GM21717 (cell line): ENCODE results near the gene MARF1.
"Not testable (repeated sequence)": the region's sequence is repeated elsewhere in the genome, so short reads cannot be mapped to it uniquely, and the experiment has no call there.

Experiments
- ATAC-seq: cut with Tn5 transposase; IDR thresholded peaks from one replicate; pipeline ENCODE4 v1.9.1; 2021; ENCODE audit warnings: mild to moderate bottlenecking, moderate library complexity; ENCODE audit not compliant: unreplicated experiment

The MARF1 gene, protein sequence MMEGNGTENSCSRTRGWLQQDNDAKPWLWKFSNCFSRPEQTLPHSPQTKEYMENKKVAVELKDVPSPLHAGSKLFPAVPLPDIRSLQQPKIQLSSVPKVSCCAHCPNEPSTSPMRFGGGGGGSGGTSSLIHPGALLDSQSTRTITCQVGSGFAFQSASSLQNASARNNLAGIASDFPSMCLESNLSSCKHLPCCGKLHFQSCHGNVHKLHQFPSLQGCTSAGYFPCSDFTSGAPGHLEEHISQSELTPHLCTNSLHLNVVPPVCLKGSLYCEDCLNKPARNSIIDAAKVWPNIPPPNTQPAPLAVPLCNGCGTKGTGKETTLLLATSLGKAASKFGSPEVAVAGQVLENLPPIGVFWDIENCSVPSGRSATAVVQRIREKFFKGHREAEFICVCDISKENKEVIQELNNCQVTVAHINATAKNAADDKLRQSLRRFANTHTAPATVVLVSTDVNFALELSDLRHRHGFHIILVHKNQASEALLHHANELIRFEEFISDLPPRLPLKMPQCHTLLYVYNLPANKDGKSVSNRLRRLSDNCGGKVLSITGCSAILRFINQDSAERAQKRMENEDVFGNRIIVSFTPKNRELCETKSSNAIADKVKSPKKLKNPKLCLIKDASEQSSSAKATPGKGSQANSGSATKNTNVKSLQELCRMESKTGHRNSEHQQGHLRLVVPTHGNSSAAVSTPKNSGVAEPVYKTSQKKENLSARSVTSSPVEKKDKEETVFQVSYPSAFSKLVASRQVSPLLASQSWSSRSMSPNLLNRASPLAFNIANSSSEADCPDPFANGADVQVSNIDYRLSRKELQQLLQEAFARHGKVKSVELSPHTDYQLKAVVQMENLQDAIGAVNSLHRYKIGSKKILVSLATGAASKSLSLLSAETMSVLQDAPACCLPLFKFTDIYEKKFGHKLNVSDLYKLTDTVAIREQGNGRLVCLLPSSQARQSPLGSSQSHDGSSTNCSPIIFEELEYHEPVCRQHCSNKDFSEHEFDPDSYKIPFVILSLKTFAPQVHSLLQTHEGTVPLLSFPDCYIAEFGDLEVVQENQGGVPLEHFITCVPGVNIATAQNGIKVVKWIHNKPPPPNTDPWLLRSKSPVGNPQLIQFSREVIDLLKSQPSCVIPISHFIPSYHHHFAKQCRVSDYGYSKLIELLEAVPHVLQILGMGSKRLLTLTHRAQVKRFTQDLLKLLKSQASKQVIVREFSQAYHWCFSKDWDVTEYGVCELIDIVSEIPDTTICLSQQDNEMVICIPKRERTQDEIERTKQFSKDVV (N-terminal part only)

DNA sequence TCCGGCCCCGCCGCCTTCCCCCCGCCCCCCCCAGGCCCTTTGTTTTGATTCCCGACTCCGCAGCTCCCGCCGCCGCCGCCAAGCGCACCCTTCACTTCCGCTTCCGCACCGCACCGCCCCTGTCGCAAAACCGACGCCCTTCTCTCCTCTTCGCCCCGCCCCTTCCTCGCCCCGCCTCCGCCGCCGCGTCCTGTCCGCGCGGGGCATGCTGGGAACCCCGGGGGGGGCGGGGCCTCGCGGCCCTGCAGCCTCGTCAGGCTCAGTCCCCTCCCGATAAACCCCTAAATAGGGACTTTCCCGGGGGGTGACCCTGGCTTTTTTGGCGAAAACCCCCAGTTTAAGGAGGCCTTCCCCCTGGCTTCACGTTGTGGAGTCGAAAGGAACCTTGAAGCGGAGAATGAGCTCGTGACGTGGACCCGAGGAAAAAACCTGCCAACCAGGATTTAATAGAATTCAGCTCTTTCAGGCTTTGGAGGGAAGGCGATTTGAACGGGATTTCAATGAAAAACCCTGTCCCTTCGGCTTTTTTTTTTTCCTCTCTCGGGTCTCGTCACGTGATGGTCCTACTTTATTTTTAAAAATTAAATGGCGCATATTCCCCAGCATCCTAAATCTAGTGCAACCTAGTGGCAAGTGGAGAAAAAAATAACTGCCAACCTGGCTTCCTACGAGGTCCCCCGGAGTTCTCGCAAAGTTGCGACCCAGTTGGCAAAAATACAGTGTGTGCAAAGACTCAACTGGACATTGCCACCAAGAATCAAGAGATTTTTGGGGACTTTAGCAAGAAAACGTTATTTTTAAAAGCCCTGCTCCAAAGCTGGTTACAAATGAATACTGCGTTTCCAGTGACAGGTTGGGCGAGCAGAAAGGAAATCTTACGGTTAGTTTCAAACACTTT is at the start of gene MARF1:
MARF1 (minus strand) TSS at position 107 of the 898 bp plus-strand sequence. CDS start 3,921 bp downstream, outside the sequence.
- peak; percentile 35 for ATAC-seq

DNA sequence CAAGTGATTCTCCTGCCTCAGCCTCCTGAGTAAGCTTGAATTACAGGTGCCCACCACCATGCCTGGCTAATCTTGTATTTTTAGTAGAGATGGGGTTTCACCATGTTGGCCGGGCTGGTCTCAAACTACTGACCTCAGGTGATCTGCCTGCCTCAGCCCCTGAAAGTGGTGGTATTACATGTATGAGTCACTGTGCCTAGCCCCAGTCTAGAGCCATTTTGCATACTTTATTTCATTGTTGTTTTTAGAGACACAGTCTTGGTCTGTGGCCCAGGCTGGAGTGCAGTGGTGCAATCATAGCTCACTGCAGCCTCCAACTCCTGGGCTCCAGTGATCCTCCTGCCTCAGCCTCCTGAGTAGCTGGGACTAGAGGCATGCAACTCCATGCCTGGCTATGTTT is 49.6 kb upstream of the MARF1 start:
- not testable (repeated sequence) for ATAC-seq

DNA sequence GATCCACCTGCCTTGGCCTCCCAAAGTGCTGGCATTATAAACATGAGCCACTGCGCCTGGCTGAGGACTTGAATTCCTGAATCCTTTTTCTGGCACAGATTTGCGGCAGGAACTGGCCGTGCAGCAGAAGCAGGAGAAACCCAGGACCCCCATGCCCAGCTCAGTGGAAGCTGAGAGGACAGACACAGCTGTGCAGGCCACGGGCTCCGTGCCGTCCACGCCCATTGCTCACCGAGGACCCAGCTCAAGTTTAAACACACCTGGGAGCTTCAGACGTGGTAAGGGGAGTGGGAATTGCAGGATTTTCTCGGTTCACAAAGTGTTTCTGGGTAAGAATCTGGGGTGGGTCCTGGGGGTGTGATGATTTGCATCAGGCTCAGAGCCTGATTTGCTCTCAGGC is 48.1 kb upstream of the MARF1 start:
- ATAC-seq: no peak

DNA sequence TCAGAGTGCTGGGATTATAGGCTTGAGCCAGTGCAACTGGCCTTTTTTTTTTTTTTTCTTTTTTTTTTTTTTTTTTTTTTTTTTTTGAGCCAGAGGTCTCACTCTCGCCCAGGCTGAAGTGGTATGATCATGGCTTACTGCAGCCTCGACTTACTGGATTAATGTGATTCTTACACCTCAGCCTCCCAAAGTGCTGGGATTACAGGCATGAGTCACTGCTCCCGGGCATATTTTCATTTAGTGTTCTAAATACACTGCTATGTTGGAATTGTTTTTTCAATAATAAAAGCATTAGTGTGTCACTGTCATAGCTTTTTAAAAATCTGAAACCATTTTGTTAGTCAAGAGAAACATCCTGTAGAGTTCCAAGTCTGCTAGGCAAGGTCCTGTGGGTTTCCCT is 47.3 kb upstream of the MARF1 start:
- no peak for ATAC-seq

DNA sequence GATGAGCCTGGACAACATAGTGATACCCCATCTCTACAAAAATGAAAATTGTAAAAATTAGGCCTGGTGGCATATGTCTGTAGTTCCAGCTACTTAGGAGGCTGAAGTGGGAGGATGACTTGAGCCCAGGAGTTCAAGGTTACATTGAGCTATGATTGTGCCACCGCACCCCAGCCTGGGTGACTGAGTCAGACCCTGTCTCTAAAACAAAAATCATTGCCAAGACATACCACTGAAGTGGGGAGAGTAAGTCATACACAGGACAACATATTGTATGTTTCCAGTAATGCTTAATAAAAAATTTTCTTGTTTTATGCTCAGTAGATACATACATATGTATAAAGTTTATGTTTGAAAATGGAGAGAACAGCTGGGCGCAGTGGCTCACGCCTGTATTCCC is 46.3 kb upstream of the MARF1 start:
- ATAC-seq: no peak

DNA sequence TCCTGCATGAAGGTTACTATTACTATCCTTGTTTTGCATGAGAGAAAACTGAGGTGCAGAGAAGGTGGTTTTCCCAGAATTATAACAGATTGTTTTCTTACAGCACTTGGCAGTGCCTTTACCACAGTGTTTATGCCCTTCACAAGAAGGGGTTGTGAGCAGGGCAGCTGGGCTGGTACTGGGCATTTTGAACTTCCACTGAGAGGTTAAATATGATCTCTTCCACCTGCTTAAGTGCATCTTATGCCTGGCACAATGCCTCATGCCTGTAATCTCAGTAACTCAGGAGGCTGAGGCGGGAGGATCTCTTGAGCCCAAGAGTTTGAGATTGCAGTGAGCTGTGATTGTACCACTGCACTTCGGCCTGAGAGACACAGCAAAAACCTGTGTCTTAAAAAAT is 43.3 kb upstream of the MARF1 start:
- ATAC-seq: no peak

DNA sequence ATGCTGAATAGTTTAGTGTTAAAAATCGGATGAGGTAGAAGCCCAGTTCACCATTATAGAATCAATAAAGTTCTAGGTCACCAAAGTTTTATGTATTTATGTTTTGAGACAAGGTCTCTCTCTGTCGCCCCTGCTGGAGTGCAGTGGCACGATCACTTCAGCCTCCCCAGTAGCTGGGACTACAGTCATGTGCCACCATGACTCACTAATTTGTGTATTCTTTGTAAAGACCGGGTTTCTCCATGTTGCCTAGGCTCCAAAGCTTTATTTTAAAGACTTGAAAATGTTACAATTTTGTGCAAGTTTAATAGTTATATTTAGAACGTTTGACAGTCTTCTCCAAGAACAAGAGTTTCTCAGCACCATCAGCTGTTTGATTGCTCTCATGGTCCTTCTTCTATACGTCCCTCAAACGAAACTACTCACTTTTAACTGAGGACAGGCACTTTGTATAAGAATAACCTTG is 39.2 kb upstream of the MARF1 start:
- no peak for ATAC-seq

DNA sequence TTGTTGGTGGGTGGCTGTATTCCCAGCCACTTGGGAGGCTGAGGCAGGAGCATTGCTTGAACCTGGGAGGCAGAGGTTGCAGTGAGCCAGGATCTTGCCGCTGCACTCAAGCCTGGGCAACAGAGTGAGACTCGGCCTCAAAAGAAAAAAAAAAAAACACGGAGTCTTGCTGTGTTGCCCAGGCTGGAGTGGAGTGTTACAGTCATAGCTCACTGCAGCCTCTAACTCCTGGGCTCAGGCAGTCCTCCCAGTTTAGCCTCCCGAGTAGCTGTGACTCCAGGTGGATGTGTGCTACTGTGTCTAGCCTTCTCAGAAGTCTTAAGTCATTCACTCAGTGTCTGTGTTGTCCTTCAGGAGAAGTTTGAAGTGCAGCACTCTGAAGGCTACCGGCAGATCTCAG is 34.5 kb upstream of the MARF1 start:
- no peak for ATAC-seq

DNA sequence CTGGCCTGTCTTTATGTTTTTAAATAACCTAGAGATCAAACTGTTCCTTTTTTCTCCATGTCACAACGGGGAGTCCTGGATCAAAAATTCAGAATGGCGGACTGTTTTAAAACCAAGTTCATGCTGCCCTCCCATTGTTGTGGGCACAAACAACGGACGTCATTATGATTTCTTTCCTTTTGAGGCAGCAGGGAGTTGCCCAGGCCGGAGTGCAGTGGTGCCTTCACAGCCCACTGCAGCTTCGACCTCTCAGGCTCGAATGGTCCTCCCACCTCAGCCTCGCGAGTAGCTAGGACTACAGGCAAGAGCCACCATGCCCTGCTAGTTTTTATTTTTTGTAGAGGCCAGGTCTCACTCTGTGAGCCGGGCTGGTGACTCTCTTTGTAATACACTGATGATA is 33.6 kb upstream of the MARF1 start:
- no peak for ATAC-seq

DNA sequence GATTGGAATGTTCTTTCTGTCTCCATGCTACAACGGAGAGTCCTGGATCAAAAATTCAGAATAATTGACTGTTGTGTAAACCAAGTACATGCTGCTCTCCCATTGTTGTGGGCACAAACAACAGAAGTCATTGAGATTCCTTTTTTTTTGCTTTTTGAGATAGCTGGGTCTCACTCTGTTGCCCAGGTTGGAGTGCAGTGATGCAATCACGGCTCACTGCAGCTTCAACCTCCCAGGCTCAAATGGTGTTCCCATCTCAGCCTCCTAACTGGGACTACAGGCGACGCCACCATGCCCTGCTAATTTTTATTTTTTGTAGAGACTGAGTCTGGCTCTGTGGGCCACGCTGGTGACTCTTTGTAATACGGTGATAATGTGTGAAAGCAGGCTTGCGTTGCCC is 31.6 kb upstream of the MARF1 start:
- no peak for ATAC-seq

DNA sequence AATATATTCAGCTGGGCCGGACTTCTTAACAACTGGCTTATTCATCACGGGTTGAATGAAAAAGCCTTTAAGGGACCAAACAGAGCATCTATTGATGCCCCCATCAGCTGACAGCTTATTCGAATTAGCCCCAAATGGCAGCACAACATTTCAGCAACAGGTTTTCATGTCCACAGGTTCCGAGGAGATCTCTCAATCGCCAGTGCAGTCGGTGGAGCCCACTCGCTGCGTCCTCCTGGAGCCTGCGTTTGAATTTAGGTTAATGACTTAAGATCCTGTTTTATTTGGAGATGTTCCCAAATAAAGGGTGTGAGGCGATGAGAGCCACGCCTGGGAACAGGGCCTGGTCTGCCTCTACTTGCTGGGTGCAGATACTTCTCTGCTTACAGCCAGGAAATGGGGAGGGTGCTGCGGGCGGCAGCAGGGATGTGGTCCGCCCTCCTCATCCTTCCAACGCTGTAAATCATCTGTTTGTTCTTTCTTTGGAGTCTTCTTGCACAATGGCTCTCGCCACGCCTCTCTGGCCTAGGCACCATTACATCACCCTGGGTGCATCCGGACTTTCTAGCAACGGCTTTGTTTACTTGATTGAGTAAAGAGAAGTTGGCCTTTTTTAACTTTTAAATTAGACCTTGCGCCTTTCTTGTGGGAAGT is 29.7 kb upstream of the MARF1 start:
- ATAC-seq: no peak

DNA sequence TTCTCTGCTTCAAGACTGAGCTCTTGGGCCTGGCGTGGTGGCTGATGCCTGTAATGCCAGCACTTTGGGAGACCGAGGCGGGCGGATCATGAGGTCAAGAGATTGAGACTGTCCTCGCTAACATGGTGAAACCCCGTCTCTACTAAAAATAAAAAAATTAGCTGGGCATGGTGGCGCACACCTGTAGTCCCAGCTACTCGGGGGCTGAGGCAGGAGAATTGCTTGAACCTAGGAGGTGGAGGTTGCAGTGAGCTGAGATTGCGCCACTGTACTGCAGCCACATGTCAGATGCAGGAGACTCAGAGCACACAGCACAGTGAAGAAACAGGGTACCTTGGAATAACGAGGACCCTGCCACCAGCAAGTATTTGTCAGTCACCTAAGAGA is 29.2 kb upstream of the MARF1 start:
- ATAC-seq: not testable (repeated sequence)

DNA sequence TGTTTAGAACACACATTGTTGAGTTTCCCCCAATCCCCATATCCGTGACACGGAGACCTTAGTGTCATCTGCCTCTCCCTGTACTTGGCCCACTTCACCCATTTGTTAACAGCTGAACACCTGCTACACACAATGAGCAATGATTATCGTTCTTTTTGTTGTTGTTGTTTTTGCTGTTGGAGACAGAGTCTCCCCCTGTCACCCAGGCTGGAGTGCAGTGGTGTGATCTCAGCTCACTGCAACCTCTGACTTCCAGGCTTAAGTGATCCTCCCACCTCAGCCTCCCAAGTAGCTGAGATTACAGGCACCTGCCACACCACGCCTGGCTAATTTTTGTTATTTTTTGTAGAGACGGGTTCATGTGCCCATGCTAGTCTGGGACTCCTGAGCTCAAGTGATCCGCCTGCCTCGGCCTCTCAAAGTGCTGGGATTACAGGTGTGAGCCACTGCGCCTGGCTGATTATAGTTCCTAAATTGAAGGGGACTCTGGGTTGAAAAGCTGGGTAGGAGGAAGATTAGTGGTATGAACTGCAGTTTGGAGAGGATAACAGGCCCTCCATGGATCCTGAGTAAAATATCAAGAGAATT is 28.7 kb upstream of the MARF1 start:
- no peak for ATAC-seq

DNA sequence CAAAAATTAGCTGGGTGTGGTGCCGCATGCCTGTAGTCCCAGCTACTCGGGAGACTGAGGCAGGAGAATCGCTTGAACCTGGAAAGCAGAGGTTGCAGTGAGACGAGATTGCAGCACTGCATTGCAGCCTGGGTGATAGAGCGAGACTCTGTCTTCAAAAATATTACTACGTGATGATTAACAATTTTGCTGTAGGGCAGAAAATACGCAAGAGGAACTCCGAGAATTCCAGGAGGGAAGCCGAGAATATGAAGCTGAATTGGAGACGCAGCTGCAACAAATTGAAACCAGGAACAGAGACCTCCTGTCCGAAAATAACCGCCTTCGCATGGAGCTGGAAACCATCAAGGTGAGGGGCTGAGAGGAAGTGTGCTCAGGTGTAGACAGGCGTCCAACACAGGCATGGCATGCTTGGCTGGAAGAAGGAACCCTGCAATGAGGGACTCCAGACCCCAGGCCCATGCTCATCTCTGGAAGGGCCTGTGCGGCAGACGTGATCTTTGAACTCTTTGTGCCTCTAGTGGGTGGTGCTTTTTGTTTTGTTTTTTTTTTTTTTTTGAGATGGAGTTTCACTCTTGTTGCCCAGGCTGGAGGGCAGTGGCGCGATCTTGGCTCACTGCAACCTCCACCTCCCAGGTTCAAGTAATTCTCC is 24.3 kb upstream of the MARF1 start:
- ATAC-seq: no peak

DNA sequence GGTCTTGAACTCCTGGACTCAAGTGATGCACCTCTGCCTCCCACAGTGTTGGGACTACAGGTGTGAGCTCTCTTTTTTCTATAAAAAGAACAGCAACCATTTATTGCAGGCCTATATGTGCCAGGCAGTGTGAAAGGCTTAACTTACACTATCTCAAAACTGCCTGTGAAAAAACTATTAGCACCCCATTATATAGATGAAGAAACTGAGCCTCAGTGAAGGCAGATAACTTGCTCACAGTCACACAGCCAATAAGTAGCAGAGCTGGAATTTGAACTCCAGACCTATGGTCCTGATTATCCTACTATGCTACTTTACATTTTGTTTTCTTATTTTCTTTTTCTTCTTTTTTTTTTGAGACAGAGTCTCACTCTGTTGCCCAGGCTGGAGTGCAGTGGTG is 22.2 kb upstream of the MARF1 start:
- no peak for ATAC-seq

DNA sequence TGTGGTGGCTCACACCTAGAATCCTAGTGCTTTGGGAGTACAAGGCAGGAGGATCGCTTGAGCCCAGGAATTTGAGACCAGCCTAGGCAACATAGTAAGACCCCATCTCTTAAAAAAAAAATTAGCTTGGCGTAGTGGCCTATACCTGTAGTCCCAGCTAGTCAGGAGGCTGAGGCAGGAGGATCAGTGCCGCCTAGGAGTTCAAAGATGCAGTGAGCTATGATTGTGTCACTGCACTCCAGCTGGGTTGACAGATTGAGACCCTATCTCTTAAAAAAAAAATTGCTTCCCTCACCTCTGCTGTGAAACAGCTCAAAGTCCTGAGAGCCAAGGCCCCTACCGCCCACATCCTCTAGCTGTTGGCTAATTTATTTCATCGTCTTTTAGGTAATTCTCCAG is 17.2 kb upstream of the MARF1 start:
- ATAC-seq: no peak

DNA sequence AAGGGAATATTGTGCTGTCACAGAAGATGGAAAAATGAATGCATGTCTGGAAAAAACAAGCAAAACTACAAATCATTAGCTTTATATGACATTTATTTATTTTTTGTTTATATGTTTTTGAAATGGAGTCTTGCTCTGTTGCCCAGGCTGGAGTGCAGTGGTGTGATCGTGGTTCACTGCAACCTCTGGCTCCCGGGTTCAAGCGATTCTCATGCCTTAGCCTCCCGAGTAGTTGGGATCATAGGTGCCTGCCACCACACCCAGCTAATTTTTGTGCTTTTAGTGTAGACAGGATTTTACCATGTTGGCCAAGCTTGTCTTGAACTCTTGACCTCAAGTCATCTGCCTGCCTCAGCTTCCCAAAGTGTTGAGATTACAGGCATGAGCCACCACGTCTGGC is 15.6 kb upstream of the MARF1 start:
- no peak for ATAC-seq

DNA sequence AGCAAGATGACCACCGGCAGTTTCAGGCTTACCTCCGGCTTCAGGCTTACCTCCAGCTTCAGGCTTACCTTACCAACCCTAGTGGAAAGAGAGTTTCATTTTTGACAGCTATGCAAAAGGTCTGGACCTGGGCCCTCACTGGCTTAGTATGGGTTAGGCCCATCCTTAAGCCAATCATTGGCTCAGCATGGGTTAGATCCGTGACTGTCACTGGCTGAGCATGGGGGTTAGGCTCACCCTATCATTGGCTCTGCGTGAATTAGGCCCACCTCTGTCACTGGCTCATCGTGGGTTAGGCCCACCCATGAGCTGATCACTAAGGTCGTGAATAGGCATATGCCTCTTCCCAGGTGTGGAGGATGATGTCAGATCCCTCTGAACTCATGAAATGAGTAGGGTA is 15.2 kb upstream of the MARF1 start:
- ATAC-seq: no peak

DNA sequence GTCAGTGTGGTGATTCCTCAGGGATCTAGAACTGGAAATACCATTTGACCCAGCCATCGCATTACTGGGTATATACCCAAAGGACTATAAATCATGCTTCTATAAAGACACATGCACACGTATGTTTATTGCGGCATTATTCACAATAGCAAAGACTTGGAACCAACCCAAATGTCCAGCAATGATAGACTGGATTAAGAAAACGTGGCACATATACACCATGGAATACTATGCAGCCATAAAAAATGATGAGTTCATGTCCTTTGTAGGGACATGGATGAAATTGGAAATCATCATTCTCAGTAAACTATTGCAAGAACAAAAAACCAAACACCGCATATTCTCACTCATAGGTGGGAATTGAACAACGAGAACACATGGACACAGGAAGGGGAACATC is 12.6 kb upstream of the MARF1 start:
- ATAC-seq: not testable (repeated sequence)
